HG02588 (cell line): ENCODE data around the gene EEFSEC.

Source experiments
- ATAC-seq: cut with Tn5 transposase; IDR thresholded peaks from one replicate; pipeline ENCODE4 v1.9.1; 2021; ENCODE audit warnings: mild to moderate bottlenecking, moderate library complexity; ENCODE audit not compliant: unreplicated experiment

The EEFSEC gene

DNA sequence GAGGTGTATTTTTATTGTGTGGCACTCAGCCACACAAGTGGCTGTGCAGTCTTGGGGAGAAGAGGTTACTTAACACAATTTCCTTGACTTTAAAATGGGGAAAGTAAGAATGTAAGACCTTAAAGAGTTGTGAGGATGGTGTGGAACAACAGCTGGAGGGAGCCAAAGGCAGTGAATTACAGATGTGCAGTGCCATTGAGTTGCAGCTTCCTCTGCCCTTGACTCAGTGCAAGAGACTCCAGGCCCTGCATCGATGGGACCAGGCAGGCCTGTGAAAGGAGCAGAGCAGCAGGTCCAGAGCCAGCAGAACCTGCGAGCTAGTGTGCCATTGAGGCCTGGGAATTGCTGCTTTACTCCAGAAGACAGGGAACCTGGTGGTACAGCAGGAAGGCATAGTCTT, 27.2 kb downstream of the EEFSEC start:
- no peak for ATAC-seq

GRCh38 chr3:128180913-128181312, 27.6 kb downstream of the EEFSEC start:
- no peak for ATAC-seq

DNA sequence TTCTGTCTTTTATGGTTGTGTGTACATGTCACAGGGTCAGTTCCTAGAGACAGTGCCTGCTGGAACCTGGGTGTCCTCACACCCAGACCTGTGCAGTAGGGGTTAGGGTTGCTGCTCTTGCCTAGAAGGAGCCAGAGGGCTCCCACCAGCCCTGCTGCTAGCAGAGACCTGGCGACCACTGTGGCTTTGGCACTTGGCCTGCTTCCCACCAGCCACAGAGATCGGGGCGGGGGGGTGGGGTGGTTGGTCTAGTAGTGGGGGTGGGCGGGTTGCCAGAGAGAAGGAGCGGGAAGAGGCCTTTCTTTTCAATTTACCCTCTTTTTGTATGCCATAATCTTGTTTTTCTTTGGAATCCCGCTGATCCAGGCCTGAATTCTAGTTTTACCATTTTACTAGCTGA, 29.4 kb downstream of the EEFSEC start:
- no peak for ATAC-seq

GRCh38 chr3:128185630-128186447, 32.6 kb downstream of the EEFSEC start:
- ATAC-seq, result no peak

DNA sequence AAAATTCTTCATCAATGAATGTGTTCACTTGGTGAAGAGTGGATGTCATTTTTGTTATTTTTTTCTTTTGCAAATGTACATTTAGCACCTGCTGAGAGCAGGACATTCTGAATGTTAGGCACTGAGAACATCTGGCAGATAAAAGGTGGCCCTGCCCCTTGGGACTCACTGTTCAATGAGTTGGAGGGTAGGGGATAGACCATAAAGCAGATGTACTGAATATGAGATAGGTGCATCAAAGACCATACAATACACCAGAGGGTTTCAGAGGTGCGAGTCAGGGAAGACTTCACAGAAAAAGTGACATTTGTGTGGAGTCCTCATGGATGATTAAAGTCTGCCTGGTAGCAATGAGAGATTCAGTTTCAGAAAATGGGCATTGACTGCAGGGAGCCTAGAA, 34.2 kb downstream of the EEFSEC start:
- ATAC-seq, result no peak

GRCh38 chr3:128188326-128188725, 35.0 kb downstream of the EEFSEC start:
- ATAC-seq, result no peak

DNA sequence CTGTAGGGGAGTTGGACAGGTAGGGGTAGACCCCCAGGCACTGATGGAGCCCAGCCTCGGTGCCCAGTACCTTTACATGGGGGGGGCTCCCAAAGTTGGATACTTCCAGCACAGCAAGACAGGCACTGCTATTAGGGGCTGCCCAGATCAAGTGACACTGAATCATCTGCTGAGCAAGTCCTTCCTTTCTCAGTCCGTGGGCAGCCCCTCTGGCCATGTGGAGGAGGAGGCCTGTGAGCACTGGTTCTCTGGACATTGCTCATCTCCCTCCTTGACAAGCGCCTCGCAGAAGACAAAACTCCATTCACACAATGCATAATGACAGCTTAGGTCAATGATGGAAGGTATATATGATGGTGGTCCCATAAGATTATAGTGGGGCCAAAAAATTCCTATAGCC, 35.7 kb downstream of the EEFSEC start:
- no peak for ATAC-seq

DNA sequence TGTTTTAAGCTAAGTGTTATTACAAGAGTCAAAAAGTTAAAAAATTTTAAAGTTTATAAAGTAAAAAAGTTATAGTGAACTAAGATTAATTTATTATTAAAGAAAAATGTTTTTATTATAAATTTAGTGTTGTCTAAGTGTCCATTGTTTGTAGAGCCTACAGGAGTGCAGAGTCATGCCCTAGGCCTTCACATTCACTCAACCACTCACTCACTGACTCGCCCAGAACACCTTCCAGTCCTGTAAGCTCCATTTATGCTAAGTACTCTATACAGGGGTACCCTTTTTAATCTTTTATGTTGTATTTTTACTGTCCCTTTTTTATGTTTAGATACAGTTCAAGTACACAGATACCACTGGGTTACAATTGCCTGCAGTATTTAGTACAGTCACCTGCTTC, 37.2 kb downstream of the EEFSEC start:
- ATAC-seq, result no peak

GRCh38 chr3:128192131-128192530, 38.9 kb downstream of the EEFSEC start:
- ATAC-seq, result no peak

- ATAC-seq, result no peak
Measured at GRCh38 chr3:128193168-128193567, 39.9 kb downstream of the EEFSEC start.

- ATAC-seq, result no peak
Measured at GRCh38 chr3:128194843-128195242, 41.6 kb downstream of the EEFSEC start.

GRCh38 chr3:128195369-128195768, 42.1 kb downstream of the EEFSEC start:
- ATAC-seq, result no peak

GRCh38 chr3:128195802-128196201, 42.5 kb downstream of the EEFSEC start:
- no peak for ATAC-seq

GRCh38 chr3:128196647-128197046, 43.4 kb downstream of the EEFSEC start:
- ATAC-seq, result no peak

GRCh38 chr3:128197855-128198254, 44.6 kb downstream of the EEFSEC start:
- ATAC-seq, result no peak

- ATAC-seq, result no peak
Measured at GRCh38 chr3:128198313-128198712, 45.0 kb downstream of the EEFSEC start.

- no peak for ATAC-seq
Measured at GRCh38 chr3:128199110-128199509, 45.8 kb downstream of the EEFSEC start.

DNA sequence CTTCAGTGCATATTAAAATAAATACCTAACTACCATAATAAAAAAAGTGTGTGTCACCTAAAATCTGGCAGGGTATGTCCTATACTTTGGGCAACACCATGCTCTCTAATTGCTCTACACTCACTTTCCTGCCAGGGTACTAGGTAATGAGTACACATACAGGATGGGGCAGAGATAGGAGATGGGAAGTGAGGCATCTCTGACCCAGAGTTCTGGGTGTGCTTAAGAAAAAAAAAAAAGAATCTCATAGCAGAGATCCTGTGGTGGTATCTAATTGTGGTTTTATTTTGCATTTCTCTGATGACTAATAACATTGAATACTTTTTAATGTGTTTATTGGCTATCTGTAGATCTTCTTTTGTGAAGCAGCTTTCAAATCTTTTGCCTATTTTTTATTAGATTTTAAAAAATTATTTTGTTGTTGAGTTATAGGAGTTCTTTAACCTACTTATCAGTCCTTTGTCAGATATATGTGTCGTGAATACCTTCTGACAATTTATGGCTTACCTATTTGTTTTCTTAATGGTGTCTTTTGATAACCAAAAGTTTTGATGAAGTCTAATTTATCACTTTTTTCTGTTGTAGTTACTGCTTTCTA, 48.0 kb downstream of the EEFSEC start:
- ATAC-seq, result no peak

DNA sequence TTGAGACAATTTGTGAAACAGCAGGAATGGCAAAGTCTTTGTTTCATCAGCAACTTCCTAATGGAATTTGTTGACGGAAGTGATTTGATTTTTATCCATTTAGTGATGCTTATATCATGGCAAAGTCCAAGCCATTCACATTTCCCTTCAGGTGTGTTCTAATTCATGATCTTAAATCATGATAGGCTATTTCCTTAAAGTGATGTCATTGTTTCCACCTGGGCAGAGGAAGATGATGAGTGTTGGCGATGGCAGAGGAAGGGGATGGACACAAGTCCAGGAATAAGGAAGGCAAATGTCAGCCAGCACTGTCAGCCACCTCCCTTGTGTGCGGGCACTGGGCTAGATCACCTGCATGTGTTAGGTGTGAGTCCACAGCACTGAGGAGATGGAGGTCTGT, 49.9 kb downstream of the EEFSEC start:
- ATAC-seq, result no peak

- ATAC-seq, result no peak
Measured at GRCh38 chr3:128205558-128206145, 52.4 kb downstream of the EEFSEC start.

DNA sequence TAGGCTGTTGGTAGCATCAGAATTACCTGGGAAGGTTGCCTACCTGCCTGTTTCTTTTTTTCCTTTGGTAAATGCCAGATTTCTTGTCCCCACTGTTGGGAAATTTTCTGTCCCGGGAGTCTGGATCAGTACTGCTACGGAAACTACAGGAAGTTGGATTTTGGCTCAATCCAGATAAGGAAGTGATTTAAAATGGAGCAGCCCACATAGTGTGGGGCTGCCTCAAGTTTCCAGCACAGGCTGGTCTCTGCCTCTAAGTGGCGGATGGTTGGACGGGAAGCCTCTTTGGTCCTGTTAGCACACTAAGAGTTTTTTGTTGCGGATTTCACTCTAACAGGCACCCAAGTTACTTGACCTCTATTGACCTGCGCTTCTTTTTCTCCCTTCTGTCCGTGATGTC, 54.7 kb downstream of the EEFSEC start:
- ATAC-seq, result no peak

- no peak for ATAC-seq
Measured at GRCh38 chr3:128210711-128211110, 57.4 kb downstream of the EEFSEC start.
